ENCODE measurements around the gene REC8.
"Not testable (repeated sequence)": the region's sequence is repeated elsewhere in the genome, so short reads cannot be mapped to it uniquely, and the experiment has no call there.

REC8 gene

GRCh38 chr14:24185741-24186140, 13.9 kb downstream of the REC8 start:
- DNase-seq: no peak

GRCh38 chr14:24186831-24187538, 15.1 kb downstream of the REC8 start:
- no peak for DNase-seq

- DNase-seq: no peak
Measured at GRCh38 chr14:24187539-24187915, 15.6 kb downstream of the REC8 start.

- peak; percentile 98 for DNase-seq
Measured at GRCh38 chr14:24188251-24189058, 16.6 kb downstream of the REC8 start, which contains the start of gene IPO4. Gene IPO4, minus strand, starts transcription at chr14:24188816. Its CDS starts 29 bp downstream, at chr14:24188787.

GRCh38 chr14:24189059-24189375, 17.1 kb downstream of the REC8 start:
- DNase-seq: no peak

- DNase-seq: no peak
Measured at GRCh38 chr14:24189460-24189859, 17.6 kb downstream of the REC8 start.

GRCh38 chr14:24190416-24190815, 18.5 kb downstream of the REC8 start:
- no peak for DNase-seq

- DNase-seq: no peak
Measured at GRCh38 chr14:24192933-24193332, 21.1 kb downstream of the REC8 start.

- DNase-seq: no peak
Measured at GRCh38 chr14:24194186-24194872, 22.4 kb downstream of the REC8 start.

- no peak for DNase-seq
Measured at GRCh38 chr14:24194873-24195185, 22.9 kb downstream of the REC8 start.

- peak; percentile 85 for DNase-seq
Measured at GRCh38 chr14:24195186-24196070, 23.5 kb downstream of the REC8 start, which contains the start of gene TM9SF1. Gene TM9SF1, minus strand, starts transcription at chr14:24195441. Its CDS starts 422 bp downstream, at chr14:24195019.

- no peak for DNase-seq
Measured at GRCh38 chr14:24196071-24197055, 24.5 kb downstream of the REC8 start.

GRCh38 chr14:24197056-24197450, 25.2 kb downstream of the REC8 start:
- no peak for DNase-seq

GRCh38 chr14:24198814-24199524, 27.1 kb downstream of the REC8 start:
- no peak for DNase-seq

- DNase-seq: not testable (repeated sequence)
Measured at GRCh38 chr14:24202538-24202937, 30.7 kb downstream of the REC8 start.

GRCh38 chr14:24203249-24203886, 31.5 kb downstream of the REC8 start:
- not testable (repeated sequence) for DNase-seq

GRCh38 chr14:24204163-24205146, 32.6 kb downstream of the REC8 start:
- DNase-seq: no peak

GRCh38 chr14:24206260-24207103, 34.6 kb downstream of the REC8 start:
- no peak for DNase-seq
